RWPE1 (cell line): ENCODE data around the gene SORL1.
A peak's percentile ranks its signal among the peaks of the same experiment; 100 is the strongest.

Experiments used
- CTCF ChIA-PET: fragments of 350-600 bp; sonication (Branson Sonifier 250); formaldehyde crosslinking; extraction: SDS; loops from one replicate; lab custom pipeline; 2021; lab: Yijun Ruan, JAX
- POLR2A ChIA-PET: fragments of 400-600 bp; formaldehyde crosslinking; extraction: SDS; loops from one replicate; lab custom pipeline; 2020; ENCODE audit warnings: antibody characterized with exemption; ENCODE audit not compliant: low non-redundant PET; lab: Yijun Ruan, JAX
- DNase-seq: peaks from one replicate; pipeline ENCODE4 v3.0.0; 2012; ENCODE audit warnings: low spot score
- H3K27ac ChIP-seq: fragments of 450-650 bp; 2 replicates; pipeline ENCODE4 v1.5.1; 2017
- TF ChIP-seq, protein P1 (sequence below): fragments of 450-650 bp; conservative IDR thresholded peaks from 2 replicates; pipeline ENCODE4 v1.5.1; 2017; ENCODE audit warnings: low read depth, mild to moderate bottlenecking

Gene SORL1

DNA sequence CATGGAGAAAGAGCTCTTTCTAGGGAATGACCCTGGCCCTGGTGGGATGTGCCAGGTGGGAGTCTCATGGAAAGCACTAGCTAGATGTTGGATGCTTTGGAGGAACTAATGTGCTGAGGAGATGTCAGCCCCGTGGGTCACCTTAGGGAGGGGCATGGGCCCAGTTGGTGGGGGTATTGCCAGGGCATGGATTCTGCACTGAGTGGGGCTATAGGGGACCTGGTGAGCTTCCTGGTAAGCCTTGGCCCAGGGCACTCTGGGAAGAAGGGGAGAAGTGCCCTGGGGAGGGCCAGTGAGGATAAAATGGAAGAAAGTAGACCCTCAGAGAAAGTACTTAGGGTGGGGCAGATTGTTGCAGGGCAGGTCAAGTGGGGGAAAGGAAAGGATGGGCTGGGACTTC, 65.9 kb downstream of the SORL1 start:
- TF ChIP-seq, protein P1, sequence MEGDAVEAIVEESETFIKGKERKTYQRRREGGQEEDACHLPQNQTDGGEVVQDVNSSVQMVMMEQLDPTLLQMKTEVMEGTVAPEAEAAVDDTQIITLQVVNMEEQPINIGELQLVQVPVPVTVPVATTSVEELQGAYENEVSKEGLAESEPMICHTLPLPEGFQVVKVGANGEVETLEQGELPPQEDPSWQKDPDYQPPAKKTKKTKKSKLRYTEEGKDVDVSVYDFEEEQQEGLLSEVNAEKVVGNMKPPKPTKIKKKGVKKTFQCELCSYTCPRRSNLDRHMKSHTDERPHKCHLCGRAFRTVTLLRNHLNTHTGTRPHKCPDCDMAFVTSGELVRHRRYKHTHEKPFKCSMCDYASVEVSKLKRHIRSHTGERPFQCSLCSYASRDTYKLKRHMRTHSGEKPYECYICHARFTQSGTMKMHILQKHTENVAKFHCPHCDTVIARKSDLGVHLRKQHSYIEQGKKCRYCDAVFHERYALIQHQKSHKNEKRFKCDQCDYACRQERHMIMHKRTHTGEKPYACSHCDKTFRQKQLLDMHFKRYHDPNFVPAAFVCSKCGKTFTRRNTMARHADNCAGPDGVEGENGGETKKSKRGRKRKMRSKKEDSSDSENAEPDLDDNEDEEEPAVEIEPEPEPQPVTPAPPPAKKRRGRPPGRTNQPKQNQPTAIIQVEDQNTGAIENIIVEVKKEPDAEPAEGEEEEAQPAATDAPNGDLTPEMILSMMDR = no peak
- POLR2A ChIA-PET = no interaction called here
- DNase-seq = no peak
- CTCF ChIA-PET = no interaction called here
- H3K27ac ChIP-seq = no peak overlapping the region

- ChIA-PET CTCF (interaction anchor here (0.7 kb wide), 1 partner anchor 1717 kb away, joined by 3 read pairs; no protein-coding TSS in a partner anchor), POLR2A (no interaction called here)
- peak; percentile 9 for DNase-seq
- H3K27ac ChIP-seq = peak overlapping the region; percentile 49; the same call in 1 of the 2 replicates
- TF ChIP-seq, protein P1 = no peak
Measured at GRCh38 chr11:121520243-121521144, 68.4 kb downstream of the SORL1 start.

GRCh38 chr11:121521145-121522042, 69.3 kb downstream of the SORL1 start:
- peak; percentile 61 for DNase-seq
- ChIA-PET CTCF (interaction anchor here (0.6 to 0.7 kb wide), 2 partner anchors 137 to 394 kb away, joined by 3 read pairs; no protein-coding TSS in a partner anchor), POLR2A (no interaction called here)
- TF ChIP-seq, protein P1 = no peak
- H3K27ac ChIP-seq = no peak overlapping the region

DNA sequence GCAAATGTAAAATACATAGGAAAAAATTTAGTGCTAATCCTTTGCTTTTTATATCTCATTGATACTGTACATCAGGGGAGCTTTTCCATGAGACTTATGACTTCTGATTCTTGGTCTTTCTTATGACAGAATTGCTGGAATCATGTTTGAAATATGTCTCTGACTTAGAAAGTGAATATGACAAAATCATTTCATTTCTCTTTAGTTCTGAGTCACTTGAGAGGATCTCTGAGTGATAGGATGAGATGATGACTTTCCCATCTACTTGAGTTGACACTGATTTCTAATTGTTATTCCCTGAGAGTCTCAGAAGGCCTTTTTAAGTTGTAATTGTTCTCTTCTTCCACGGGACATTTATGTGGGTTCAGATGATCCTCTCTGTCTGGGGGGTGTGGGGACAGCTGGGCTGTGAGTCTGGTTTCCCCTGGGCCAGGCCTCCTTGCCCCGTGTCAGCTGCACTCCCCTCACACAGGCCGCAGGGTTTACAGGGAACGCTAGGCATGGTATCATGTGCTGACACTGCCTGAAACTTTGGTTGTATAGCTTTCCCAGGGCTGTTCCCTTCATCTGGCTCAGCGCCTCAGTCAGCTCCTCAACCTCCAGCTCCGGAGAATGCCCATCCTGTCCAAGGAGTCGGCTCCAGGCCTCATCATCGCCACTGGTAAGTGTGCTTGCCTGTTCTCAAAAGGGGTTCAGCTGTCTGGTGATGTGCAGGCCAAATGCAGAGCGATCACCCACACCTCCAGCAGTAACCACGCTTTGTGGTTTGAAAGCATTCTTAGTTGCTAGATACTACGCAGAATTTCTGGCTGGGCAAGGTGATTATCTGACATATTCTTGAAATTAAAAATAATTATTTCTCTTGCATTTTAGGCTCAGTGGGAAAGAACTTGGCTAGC, 70.2 kb downstream of the SORL1 start:
- ChIA-PET CTCF (interaction anchor here (0.6 kb wide), 1 partner anchor 138 kb away, joined by 3 read pairs; no protein-coding TSS in a partner anchor), POLR2A (no interaction called here)
- H3K27ac ChIP-seq = no peak overlapping the region
- no peak for DNase-seq
- TF ChIP-seq, protein P1 = no peak

DNA sequence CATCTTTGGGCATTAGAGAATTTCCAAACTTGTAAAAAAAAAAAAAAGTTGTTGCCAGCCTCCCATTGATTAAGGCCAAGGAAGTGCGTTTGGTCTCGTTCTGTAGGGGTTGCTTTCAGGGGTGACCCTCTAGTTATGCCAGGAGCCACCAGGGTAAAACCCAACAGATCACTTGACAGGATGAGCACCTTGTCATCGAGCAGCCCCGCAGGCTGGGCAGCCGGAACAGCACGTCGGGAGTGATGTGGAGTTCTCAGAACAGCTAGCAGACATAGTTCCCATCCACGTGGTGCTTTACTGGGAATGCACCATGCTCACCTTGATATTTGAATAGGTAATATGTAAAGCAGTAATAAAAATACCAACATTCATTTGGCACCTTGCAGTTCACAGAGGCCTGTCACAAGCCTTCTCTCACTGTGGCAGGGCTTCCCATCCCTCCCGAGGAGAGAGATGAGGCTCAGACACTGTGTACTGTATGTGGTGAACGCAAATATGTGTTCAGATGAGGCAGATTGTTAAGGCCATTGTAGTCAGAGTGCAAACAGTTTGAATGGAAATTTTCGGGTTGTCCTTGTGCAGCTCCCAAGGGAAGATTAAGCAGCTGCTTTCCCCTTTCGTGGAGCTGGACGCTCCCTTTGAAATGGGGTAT, 71.6 kb downstream of the SORL1 start:
- H3K27ac ChIP-seq = no peak overlapping the region
- TF ChIP-seq, protein P1 = no peak
- ChIA-PET CTCF (no interaction called here), POLR2A (no interaction called here)
- no peak for DNase-seq
